ENCODE measurements around the gene BARX2. TPM values are rescaled to one million over a fixed set of nuclear protein-coding genes. Genes with fewer than 3 reads are reported as not detected.

Gene BARX2
- total and polyA plus RNA-seq, 11 donors, result 0.03 to 0.72 (median 0.12) TPM; not detected in 8

DNA sequence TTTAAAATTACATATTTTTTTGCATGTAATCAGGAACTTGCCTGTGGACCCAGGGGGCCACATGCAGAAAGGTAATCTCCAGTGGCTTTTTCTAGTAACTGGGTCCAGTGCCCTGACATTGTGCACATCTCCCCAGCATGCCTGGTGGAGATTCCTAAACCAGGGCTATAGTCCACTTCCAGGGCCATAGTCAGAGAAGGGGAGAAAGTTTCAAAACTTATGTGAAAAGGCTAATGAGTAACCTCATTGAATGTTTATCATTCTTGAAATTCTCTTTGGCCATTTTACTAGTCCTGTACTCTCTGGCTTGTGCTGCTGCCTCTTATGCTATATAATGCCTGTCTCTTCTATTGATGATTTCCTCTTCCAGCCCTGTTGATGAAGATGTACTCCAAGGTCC is 47.8 kb downstream of the BARX2 start:
- no peak for DNase-seq
- Histone ChIP-seq H3K27me3 (peaks cover 0 to 13% (median 0%) of the 10 kb centered on the region in 9 donors), H3K36me3 (no peaks in the 10 kb centered on the region), H3K4me3 (no peak overlapping the region), H3K27ac (no peak overlapping the region), H3K9me3 (no peaks in the 10 kb centered on the region), H3K4me1 (no peaks in the 10 kb centered on the region)
- ATAC-seq, result no peak
- no peak for TF ChIP-seq POLR2A (IDR thresholded peaks at IDR 0.05)
- TF ChIP-seq, protein P1, sequence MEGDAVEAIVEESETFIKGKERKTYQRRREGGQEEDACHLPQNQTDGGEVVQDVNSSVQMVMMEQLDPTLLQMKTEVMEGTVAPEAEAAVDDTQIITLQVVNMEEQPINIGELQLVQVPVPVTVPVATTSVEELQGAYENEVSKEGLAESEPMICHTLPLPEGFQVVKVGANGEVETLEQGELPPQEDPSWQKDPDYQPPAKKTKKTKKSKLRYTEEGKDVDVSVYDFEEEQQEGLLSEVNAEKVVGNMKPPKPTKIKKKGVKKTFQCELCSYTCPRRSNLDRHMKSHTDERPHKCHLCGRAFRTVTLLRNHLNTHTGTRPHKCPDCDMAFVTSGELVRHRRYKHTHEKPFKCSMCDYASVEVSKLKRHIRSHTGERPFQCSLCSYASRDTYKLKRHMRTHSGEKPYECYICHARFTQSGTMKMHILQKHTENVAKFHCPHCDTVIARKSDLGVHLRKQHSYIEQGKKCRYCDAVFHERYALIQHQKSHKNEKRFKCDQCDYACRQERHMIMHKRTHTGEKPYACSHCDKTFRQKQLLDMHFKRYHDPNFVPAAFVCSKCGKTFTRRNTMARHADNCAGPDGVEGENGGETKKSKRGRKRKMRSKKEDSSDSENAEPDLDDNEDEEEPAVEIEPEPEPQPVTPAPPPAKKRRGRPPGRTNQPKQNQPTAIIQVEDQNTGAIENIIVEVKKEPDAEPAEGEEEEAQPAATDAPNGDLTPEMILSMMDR (IDR thresholded peaks at IDR 0.05), result no peak
- intact Hi-C loops (cut with DNase I), result no loop called here

DNA sequence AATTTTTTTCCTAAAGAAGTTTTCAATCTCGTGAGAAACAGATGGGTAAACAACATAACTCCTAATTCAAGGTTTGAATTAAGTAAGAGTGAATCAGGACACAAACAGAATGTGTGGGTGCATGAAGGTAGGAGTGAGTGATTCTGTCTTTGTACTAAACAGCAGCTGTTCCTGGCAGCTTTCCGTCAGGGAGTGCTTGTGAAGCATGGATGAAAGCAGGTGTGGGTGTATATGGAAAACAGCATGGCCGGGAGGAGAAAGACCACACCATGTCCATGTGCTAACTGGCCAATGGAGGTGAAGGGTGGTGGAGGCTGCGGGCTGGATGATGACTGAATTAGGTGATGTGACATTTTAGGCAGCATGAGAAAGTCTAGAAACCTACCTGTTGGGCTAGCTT is 49.6 kb downstream of the BARX2 start:
- WGBS, 4 donors, result 68 to 73% (median 70%) methylated on average over 4 of the region's 4 CpGs
- ATAC-seq (no peak), DNase-seq (no peak)
- Histone ChIP-seq H3K27ac (no peak overlapping the region), H3K36me3 (no peaks in the 10 kb centered on the region), H3K9me3 (no peaks in the 10 kb centered on the region), H3K27me3 (peaks cover 0 to 13% (median 0%) of the 10 kb centered on the region in 9 donors), H3K4me1 (no peaks in the 10 kb centered on the region), H3K4me3 (no peak overlapping the region)
- TF ChIP-seq, protein P1 (IDR thresholded peaks at IDR 0.05), result no peak
- TF ChIP-seq POLR2A (IDR thresholded peaks at IDR 0.05), result no peak
- intact Hi-C loops (cut with DNase I), result no loop called here

DNA sequence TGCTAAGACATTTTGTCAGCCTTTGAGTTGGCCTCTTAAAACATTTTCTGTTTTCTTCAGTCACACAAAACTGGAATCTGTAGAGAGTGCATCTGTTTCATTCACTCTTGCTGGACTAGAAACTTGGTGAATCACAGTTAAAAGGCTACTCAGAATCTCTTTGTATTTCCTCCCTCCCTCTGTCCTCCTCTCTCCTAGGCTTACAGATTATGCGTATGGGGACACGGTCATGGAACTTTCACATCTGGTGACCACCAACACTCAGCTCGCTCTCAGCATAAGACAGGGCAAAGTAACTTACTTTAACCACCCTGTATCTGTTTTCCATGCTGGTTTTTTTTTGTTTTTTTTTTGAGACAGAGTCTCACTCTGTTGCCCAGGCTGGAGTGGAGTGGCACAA is 50.4 kb downstream of the BARX2 start:
- no peaks in the 10 kb centered on the region for H3K36me3 ChIP-seq
- no peak for ATAC-seq
- no peak overlapping the region for H3K4me3 ChIP-seq
- no peaks in the 10 kb centered on the region for H3K4me1 ChIP-seq
- TF ChIP-seq POLR2A (IDR thresholded peaks at IDR 0.05), result no peak
- TF ChIP-seq, protein P1 (IDR thresholded peaks at IDR 0.05), result no peak
- peaks cover 0 to 13% (median 0%) of the 10 kb centered on the region in 9 donors for H3K27me3 ChIP-seq
- 85 to 97% (median 92%) methylated on average over 3 of the region's 3 CpGs for WGBS, 4 donors
- intact Hi-C loops (cut with DNase I), result no loop called here
- no peak overlapping the region for H3K27ac ChIP-seq
- DNase-seq, result no peak
- H3K9me3 ChIP-seq, result peaks cover 0 to 6% (median 0%) of the 10 kb centered on the region in 12 donors

DNA sequence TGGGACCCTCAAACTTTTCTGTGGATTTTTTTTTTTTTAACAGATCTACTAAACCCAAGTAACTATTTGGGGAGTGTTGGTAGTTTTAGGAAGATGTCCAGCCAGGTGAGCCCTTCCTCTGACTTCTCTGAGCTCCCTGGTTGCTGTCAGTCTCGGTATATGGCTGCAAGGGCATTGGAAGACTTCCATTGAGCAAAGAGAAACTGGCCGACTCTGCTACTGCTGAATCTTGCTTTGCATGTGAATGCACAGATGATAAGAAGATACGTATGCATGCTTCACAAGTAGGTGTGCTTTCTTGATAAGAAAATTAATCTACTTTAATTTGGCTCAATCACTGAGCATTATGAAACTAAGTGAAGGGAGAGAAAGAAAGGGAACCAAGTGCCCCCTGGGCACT is 51.1 kb downstream of the BARX2 start:
- Histone ChIP-seq H3K27ac (no peak overlapping the region), H3K36me3 (no peaks in the 10 kb centered on the region), H3K27me3 (peaks cover 0 to 13% (median 0%) of the 10 kb centered on the region in 9 donors), H3K4me3 (no peak overlapping the region), H3K4me1 (no peaks in the 10 kb centered on the region), H3K9me3 (peaks cover 0 to 14% (median 2%) of the 10 kb centered on the region in 12 donors)
- DNase-seq (no peak), ATAC-seq (no peak)
- TF ChIP-seq, protein P1 (IDR thresholded peaks at IDR 0.05), result no peak
- no peak for TF ChIP-seq POLR2A (IDR thresholded peaks at IDR 0.05)
- 76 to 83% (median 80%) methylated on average over 3 of the region's 3 CpGs for WGBS, 4 donors
- intact Hi-C loops (cut with DNase I), result no loop called here

Data from heart left ventricle (tissue), 16 donors.